Measurements from ENCODE around the gene GPBP1.

GPBP1 gene

GRCh38 chr5:57209316-57210040, 35.6 kb downstream of the GPBP1 start:
- in situ Hi-C loops (cut with MboI; ENCODE audit: low sequenced_read_pairs), result no loop called here

- in situ Hi-C loops (cut with MboI; ENCODE audit: low sequenced_read_pairs), result no loop called here
These were observed 36.8 kb downstream of the GPBP1 start for GRCh38 chr5:57210633-57211032.

DNA sequence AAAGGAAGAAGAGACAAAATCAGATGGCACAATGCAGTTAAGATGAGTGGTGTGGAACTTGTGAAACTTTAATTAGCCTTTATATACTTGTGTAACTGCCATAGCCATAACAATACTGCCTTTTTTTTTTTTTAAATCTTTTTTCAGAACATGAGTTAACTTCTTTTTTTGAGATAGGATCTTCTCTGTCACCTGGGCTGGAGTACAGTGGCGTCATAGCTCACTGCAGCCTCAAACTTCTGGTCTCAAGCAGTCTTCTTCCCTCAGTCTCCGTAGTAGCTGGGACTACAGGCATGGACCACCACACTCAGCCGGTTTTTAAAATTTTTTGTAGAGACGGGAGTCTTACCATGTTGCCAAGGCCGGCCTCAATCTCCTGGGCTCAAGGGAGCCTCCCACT, 37.2 kb downstream of the GPBP1 start:
- in situ Hi-C loops (cut with MboI; ENCODE audit: low sequenced_read_pairs), result no loop called here

GRCh38 chr5:57215629-57216195, 41.9 kb downstream of the GPBP1 start:
- in situ Hi-C loops (cut with MboI; ENCODE audit: low sequenced_read_pairs), result no loop called here

DNA sequence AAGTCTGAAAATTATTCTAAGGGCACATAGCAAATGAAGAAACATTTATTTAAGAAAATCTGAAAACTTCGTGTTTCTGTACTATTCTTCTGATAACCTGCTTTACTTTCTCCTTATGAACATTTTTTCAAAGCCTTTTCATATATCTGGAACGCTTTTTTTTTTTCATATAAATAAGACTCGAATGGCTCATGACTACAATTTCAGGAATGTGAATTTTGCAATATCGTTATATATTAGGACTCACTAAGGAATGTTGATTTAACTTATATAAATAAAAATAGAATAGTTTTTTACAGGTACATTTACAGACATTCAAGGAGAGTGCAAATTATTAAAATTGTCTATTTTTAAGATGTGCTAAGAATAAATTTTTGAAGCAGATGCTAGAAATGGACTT, 42.9 kb downstream of the GPBP1 start:
- in situ Hi-C loops (cut with MboI; ENCODE audit: low sequenced_read_pairs), result no loop called here

GRCh38 chr5:57219386-57219785, 45.5 kb downstream of the GPBP1 start:
- in situ Hi-C loops (cut with MboI; ENCODE audit: low sequenced_read_pairs), result no loop called here

- in situ Hi-C loops (cut with MboI; ENCODE audit: low sequenced_read_pairs), result no loop called here
These were observed 47.2 kb downstream of the GPBP1 start for GRCh38 chr5:57221049-57221568.

- in situ Hi-C loops (cut with MboI; ENCODE audit: low sequenced_read_pairs), result no loop called here
These were observed 51.7 kb downstream of the GPBP1 start for GRCh38 chr5:57225553-57225952.

DNA sequence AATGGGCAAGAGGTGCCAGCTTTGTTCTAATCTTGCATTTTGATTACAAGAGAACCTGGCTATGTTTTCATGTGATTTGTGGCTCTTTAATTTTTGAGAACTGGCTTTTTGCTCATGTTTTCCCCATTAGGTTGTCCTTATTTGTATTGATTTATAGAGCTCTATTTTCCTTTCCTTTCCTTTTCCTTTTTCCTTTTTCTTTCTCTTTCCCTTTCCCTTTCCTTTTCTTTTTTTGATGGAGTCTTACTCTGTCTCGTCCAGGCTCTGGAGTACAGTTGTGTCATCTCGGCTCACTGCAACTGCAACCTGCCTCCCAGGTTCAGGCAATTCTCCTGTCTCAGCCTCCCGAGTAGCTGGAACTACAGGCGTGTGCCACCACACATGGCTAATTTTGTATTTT, 55.5 kb downstream of the GPBP1 start:
- in situ Hi-C loops (cut with MboI; ENCODE audit: low sequenced_read_pairs), result no loop called here

DNA sequence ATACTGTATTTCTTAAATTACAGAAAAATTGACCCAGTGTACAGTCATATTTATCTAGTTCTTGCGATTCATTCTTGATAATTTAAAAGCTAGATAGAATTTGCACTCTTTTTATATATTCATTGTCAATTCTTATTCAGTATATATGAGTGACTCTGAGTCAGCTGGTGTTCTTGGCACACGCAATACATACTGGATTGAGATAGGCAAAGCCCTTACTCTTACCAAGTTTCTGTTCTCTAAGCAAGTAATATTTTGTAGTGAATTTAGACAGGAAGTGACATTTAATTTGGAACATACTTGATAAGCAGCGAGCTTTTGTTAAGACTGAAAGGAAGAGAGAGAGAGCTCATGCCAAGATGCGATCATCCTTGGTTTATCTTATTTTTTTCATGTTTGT, 57.7 kb downstream of the GPBP1 start:
- in situ Hi-C loops (cut with MboI; ENCODE audit: low sequenced_read_pairs), result no loop called here

- in situ Hi-C loops (cut with MboI; ENCODE audit: low sequenced_read_pairs), result no loop called here
These were observed 58.6 kb downstream of the GPBP1 start for GRCh38 chr5:57232293-57233033.

DNA sequence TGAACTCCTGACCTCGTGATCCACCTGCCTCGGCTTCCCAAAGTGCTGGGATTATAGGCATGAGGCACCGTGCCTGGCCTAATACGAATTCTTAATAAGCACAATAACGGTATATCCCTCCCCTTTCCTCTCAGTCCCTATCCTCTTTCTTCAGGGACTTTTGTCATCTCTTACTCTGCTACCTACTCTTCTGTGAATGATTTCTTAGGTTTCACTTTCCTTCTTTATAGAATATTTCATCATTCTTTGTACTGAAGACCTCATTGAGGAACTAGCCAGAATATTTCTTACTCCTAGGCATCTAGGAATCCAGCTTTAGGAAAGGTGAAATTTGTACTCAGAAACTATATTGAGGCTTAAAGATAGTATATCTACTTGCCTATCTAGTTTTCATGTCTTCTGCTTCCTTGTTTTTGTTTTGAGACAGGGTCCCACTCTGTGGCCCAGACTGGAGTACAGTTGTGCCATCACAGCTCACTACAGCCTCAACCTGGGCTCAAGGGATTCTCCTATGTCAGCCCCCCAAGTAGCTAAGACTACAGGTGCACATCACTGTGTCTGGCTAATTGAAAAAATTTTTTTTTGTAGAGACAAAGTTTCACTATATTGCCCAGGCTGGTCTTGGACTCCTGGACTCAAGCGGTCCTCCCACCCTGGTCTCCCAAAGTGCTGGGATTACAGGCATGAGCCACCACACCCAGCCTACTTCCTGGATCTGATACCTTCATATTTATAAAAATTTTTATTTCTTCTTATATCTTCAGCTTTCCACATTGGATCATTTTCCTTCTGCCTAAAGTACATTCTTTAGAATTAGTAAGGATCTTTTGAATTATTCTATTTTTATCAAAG, 69.7 kb downstream of the GPBP1 start:
- in situ Hi-C loops (cut with MboI; ENCODE audit: low sequenced_read_pairs), result no loop called here

- in situ Hi-C loops (cut with MboI; ENCODE audit: low sequenced_read_pairs), result no loop called here
These were observed 70.5 kb downstream of the GPBP1 start for GRCh38 chr5:57244331-57244730.

DNA sequence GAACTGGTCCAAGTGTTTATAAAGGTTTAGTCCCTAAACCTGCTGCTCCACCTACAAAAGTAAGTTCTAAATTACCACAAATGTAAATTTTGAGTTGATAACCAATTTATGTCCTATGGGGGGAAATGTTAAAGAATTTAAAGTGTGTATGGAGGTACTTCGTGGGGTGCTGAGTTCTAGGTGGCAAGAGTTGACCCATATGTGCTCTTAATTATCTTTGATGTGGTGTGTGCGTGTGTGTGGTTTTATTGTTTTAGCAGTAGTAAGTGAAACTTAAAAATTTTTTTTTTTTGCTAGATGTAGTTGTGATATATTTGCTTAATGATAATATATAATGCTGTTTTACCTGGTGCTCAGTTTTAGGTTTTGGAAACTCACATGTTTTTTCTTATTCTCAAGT, 72.6 kb downstream of the GPBP1 start:
- in situ Hi-C loops (cut with MboI; ENCODE audit: low sequenced_read_pairs), result no loop called here

DNA sequence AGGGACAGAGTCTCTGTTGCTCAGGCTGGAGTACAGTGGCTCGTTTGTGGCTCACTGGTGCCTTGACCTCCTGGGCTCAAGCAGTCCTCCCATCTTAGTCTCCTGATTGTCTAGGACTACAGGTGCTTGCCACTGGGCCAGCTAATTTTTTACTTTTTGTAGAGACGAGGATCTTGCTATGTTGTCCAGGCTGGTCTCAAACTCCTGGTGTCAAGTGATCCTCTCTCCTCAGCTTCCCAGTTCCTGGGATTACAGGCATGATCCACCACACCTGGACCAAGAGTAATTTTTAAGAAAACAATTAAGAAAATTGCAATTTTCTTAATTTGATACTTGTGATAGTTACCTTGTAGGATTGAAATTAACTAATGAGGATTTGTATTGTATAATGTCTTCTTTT, 73.9 kb downstream of the GPBP1 start:
- in situ Hi-C loops (cut with MboI; ENCODE audit: low sequenced_read_pairs), result no loop called here

DNA sequence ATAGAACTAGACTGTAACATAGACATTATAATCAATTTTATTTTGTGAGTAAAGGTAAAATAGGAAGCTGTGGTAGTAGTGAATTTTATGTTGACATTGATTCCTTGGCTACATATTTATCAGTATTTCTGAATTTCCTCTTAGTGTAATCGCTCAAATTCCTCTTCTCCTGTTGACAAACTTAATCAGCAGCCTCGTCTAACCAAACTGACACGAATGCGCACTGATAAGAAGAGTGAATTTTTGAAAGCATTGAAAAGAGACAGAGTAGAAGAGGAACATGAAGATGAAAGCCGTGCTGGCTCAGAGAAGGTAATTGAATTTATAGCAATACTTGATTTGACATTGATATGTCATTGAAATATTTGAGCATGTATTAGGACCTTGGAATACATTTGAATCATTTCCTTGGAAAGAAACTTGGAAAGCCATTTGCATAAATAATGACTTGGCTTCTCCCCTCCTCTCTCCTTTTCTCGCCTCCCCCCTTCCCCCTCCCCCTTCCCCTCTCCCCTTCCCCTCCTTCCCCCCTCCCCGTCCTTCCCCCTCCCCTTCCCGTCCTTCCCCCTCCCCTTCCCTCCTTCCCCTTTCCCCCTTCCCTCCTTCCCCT, 75.5 kb downstream of the GPBP1 start:
- in situ Hi-C loops (cut with MboI; ENCODE audit: low sequenced_read_pairs), result no loop called here

DNA sequence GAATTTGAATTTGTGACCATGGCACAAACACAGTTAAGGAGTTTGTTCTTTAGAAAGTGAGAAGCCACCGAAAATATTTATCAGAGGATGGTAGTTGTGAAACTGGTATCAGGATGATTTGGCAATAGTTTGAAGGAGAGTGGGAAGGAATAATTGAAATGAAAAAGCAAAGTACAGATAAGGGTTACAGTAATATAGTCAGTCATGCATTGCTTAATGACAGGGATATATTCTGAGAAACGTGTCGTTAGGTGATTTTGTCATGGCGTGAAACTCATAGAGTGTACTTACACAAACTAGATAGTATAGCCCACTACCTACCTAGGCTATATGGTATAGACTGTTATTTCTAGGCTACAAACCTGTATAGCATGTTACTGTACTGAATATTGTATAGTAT, 84.2 kb downstream of the GPBP1 start:
- in situ Hi-C loops (cut with MboI; ENCODE audit: low sequenced_read_pairs), result no loop called here

DNA sequence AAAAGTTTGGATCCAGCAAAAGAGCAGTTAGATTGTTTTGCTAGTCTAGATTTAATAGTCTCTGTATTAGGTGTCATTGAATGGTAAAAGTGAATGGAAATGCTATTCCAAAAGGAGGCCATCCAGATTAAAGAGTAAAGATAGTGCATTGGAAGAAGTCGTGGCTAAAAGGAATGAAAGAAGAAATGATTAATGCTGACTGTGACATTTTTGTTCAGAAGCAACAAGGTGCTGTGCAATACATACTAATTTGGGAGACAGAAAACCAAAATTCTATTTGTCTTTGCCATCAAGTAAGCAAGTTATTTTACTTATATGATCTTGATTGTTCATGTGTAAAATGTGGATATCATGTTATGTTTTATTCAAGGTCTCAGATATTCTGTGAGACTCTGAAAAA, 85.1 kb downstream of the GPBP1 start:
- in situ Hi-C loops (cut with MboI; ENCODE audit: low sequenced_read_pairs), result no loop called here

GRCh38 chr5:57259704-57260103, 85.8 kb downstream of the GPBP1 start:
- in situ Hi-C loops (cut with MboI; ENCODE audit: low sequenced_read_pairs), result no loop called here

- in situ Hi-C loops (cut with MboI; ENCODE audit: low sequenced_read_pairs), result no loop called here
These were observed 88.7 kb downstream of the GPBP1 start for GRCh38 chr5:57262541-57262940.

GRCh38 chr5:57267805-57268204, 93.9 kb downstream of the GPBP1 start:
- in situ Hi-C loops (cut with MboI; ENCODE audit: low sequenced_read_pairs), result no loop called here
